Liver (tissue), 3 donors: ENCODE data around the gene PWWP2B.

Experiments
- HNF4A ChIP-seq, 2 donors: conservative IDR thresholded peaks; 2 replicates each; pipeline ENCODE4 v1.6.1; 2016; ENCODE audit warnings: antibody characterized with exemption in 2 of 2, mild to moderate bottlenecking in 2 of 2
- RAD21 ChIP-seq, 2 donors: IDR thresholded peaks; 2 replicates each; pipeline ENCODE4 v1.6.1; 2016; ENCODE audit warnings: antibody characterized with exemption in 2 of 2, mild to moderate bottlenecking in 2 of 2
- TAF1 ChIP-seq: conservative IDR thresholded peaks from 2 replicates; pipeline ENCODE4 v1.6.1; 2016; ENCODE audit warnings: antibody characterized with exemption, mild to moderate bottlenecking
- TF ChIP-seq, protein P1 (sequence below): fragments of 150-350 bp; IDR thresholded peaks from 2 replicates; pipeline ENCODE4 v1.5.1; 2017; ENCODE audit warnings: improper control_type of control experiment, low read depth, low read length; ENCODE audit not compliant: missing input control
- TF ChIP-seq, protein P2 (sequence below): IDR thresholded peaks from 2 replicates; pipeline ENCODE4 v1.6.1; 2016; ENCODE audit warnings: antibody characterized with exemption
- donor health status: healthy.
- donor health status: healthy.

DNA sequence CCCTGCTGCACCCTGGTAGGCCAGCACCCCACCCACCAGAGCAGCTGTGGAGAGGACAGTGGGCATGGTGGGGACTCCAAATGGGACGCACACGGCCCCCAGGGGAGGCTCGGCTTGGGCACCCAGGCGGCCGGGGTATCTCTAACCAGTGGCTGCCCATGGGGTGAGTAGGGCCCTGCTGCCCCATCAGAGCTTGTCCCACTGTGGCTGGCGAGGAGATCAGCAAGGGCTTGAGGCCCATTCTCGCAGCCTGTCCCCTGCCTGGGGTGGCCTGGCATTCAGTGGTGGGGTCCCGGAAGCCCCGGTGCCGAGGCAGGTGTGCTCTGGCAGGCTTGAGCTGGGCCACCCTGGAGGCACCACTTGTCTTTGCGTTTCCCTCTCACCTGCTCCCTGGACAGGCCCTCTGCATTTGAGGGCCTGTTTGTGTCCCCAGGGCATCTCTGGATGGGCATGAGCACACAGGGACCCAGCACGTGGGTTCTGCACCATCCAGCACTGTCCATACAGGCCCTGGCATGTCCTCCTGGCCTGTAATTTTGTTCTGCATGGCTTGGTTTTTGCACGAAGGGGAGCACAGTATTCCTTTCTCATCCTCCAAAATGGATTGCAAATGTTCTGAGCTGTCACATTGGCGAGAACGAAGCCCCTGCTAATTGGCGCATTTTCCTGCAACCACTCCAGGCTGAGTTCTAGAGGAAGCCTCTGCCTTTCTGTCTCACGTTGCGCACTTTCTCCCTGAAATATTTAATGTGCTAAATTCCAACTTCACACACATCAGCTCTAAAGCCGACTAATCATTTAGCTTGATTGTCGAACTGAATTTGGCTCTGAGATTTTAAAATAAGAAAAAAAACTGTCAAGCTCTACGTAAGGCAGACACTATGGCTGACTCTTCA, 27.2 kb downstream of the PWWP2B start:
- TF ChIP-seq, protein P1, sequence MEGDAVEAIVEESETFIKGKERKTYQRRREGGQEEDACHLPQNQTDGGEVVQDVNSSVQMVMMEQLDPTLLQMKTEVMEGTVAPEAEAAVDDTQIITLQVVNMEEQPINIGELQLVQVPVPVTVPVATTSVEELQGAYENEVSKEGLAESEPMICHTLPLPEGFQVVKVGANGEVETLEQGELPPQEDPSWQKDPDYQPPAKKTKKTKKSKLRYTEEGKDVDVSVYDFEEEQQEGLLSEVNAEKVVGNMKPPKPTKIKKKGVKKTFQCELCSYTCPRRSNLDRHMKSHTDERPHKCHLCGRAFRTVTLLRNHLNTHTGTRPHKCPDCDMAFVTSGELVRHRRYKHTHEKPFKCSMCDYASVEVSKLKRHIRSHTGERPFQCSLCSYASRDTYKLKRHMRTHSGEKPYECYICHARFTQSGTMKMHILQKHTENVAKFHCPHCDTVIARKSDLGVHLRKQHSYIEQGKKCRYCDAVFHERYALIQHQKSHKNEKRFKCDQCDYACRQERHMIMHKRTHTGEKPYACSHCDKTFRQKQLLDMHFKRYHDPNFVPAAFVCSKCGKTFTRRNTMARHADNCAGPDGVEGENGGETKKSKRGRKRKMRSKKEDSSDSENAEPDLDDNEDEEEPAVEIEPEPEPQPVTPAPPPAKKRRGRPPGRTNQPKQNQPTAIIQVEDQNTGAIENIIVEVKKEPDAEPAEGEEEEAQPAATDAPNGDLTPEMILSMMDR, result no peak
- TF ChIP-seq, protein P2, sequence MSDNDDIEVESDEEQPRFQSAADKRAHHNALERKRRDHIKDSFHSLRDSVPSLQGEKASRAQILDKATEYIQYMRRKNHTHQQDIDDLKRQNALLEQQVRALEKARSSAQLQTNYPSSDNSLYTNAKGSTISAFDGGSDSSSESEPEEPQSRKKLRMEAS, result no peak
- TF ChIP-seq HNF4A (conservative IDR thresholded peaks at IDR 0.05) (no peak), RAD21 (IDR thresholded peaks at IDR 0.05) (no peak), TAF1 (no peak)
